Activated B cell treated with CpG ODN at 0.5 μM for 24 hours (primary cell): ENCODE measurements around the gene CREBRF. TPM values are rescaled to one million over a fixed set of nuclear protein-coding genes. Genes with fewer than 3 reads are reported as not detected.
"Not testable (repeated sequence)": the region's sequence is repeated elsewhere in the genome, so short reads cannot be mapped to it uniquely, and the experiment has no call there.

Experiments
- ATAC-seq: fragments of 200-7000 bp; cut with Tn5 transposase; one replicate; pipeline ENCODE4 v1.10.0; 2021; ENCODE audit warnings: low read depth, mild to moderate bottlenecking, moderate library complexity
- CTCF ChIA-PET: fragments of 350-600 bp; sonication (Branson Sonifier 250); formaldehyde crosslinking; loops from one replicate; lab custom pipeline; 2021; ENCODE audit warnings: antibody characterized with exemption; lab: Charles Lee
- POLR2A ChIA-PET: fragments of 350-600 bp; sonication (Branson Sonifier 250); formaldehyde crosslinking; loops from one replicate; lab custom pipeline; 2021; ENCODE audit warnings: antibody characterized with exemption; lab: Charles Lee
- DNase-seq: peaks from one replicate; pipeline ENCODE4 v3.0.0; 2022
- H3K27ac Mint-ChIP-seq: one replicate; pipeline ENCODE4 v1.8.0; 2020; ENCODE audit warnings: mixed read lengths
- H3K27me3 Mint-ChIP-seq: one replicate; pipeline ENCODE4 v1.8.0; 2021; ENCODE audit warnings: mixed read lengths
- H3K36me3 Mint-ChIP-seq: one replicate; pipeline ENCODE4 v1.8.0; 2021; ENCODE audit warnings: low read depth, mixed read lengths
- H3K4me1 Mint-ChIP-seq: one replicate; pipeline ENCODE4 v1.8.0; 2021; ENCODE audit warnings: mixed read lengths
- H3K4me3 Mint-ChIP-seq: one replicate; pipeline ENCODE4 v1.8.0; 2020; ENCODE audit warnings: mild to moderate bottlenecking, mixed read lengths
- H3K9me3 Mint-ChIP-seq: one replicate; pipeline ENCODE4 v1.8.0; 2020; ENCODE audit warnings: mixed read lengths
- intact Hi-C: fragments of 100-400 bp; cut with micrococcal nuclease; formaldehyde crosslinking; loops from one replicate; pipeline ENCODE4 v1.15.1; 2024
- total RNA-seq: library from RNA; stranded (reverse); gene quantifications from 2 replicates; pipeline ENCODE4 v1.2.3, GENCODE V29; 2022
- TF ChIP-seq, protein P1 (sequence below): fragments of 200-600 bp; IDR thresholded peaks from one replicate; pipeline ENCODE4 v1.8.0; 2022; ENCODE audit warnings: antibody characterized with exemption, mild to moderate bottlenecking

Gene CREBRF
- total RNA-seq, 1 donor from 2014 or later: 37.4 TPM

DNA sequence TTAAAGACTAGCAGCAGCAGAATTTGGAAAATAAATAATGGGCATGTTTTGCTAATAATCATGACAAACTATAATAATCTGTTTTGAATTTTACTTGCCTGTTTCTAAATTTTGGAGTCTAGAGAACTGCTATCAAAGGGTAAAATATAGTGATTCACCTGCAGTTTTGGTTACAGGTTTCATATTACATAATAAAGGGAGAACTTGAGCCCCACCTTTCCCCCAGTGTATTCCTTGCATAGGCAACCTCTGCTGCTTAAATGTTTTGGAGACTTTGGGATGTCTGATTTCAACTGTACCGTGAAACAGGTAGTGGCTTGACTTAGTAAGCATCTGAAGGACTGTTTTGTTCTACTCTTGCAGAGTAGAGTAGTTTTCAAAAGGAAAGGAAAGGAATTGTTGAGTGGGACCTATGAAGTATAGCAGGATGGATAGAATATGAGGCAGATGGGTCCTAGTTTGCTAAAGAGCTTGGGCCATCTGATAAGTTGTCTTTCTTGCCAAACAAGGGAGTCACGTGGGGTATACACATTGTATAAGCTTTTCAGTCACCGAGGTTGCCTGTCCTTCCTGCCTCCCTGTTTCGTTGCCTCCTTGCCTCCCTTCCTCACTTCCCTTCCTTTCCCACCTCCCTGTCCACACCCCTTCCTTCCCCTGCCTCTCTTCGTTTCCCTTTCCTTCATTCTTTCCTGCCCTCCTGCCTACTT is 19.1 kb downstream of the CREBRF start:
- Mint-ChIP-seq H3K4me1 (peaks cover 30% of the 10 kb centered on the region), H3K27ac (no peak overlapping the region), H3K9me3 (no peaks in the 10 kb centered on the region), H3K27me3 (no peaks in the 10 kb centered on the region), H3K36me3 (peaks cover 29% of the 10 kb centered on the region), H3K4me3 (no peak overlapping the region)
- intact Hi-C loops: no loop called here
- POLR2A ChIA-PET: no interaction called here
- ATAC-seq: no peak
- no peak for DNase-seq
- CTCF ChIA-PET: no interaction called here
- TF ChIP-seq, protein P1, sequence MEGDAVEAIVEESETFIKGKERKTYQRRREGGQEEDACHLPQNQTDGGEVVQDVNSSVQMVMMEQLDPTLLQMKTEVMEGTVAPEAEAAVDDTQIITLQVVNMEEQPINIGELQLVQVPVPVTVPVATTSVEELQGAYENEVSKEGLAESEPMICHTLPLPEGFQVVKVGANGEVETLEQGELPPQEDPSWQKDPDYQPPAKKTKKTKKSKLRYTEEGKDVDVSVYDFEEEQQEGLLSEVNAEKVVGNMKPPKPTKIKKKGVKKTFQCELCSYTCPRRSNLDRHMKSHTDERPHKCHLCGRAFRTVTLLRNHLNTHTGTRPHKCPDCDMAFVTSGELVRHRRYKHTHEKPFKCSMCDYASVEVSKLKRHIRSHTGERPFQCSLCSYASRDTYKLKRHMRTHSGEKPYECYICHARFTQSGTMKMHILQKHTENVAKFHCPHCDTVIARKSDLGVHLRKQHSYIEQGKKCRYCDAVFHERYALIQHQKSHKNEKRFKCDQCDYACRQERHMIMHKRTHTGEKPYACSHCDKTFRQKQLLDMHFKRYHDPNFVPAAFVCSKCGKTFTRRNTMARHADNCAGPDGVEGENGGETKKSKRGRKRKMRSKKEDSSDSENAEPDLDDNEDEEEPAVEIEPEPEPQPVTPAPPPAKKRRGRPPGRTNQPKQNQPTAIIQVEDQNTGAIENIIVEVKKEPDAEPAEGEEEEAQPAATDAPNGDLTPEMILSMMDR: no peak

- intact Hi-C loops: no loop called here
- TF ChIP-seq, protein P1: no peak
- H3K36me3 Mint-ChIP-seq: peaks cover 34% of the 10 kb centered on the region
- peaks cover 26% of the 10 kb centered on the region for H3K4me1 Mint-ChIP-seq
- no peaks in the 10 kb centered on the region for H3K27me3 Mint-ChIP-seq
- CTCF ChIA-PET: no interaction called here
- POLR2A ChIA-PET: interaction anchor here (0.6 kb wide), 1 partner anchor 10 kb away, joined by 4 read pairs; no protein-coding TSS in a partner anchor
- no peak overlapping the region for H3K27ac Mint-ChIP-seq
- DNase-seq: no peak
- no peak overlapping the region for H3K4me3 Mint-ChIP-seq
- no peak for ATAC-seq
- H3K9me3 Mint-ChIP-seq: no peaks in the 10 kb centered on the region
Observed at GRCh38 chr5:173075970-173076369, 19.8 kb downstream of the CREBRF start.

DNA sequence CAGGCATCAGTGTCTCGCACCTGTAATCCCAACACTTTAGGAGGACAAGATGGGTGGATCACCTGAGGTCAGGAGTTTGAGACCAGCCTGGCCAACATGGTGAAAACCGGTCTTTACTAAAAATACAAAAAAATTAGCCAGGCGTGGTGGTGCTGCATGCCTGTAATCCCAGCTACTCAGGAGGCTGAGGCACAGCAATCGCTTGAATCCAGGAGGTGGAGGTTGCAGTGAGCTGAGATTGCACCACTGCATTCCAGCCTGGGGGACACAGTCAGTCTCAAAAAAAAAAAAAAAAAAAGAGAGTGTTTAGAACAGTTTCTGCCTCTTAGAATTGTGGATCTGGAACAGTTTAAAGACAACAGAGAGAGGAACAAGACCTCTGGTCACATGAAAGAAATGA is 20.3 kb downstream of the CREBRF start:
- Mint-ChIP-seq H3K36me3 (peaks cover 37% of the 10 kb centered on the region), H3K4me1 (peaks cover 26% of the 10 kb centered on the region)
- ATAC-seq, H3K27ac Mint-ChIP-seq, H3K9me3 Mint-ChIP-seq, H3K27me3 Mint-ChIP-seq, DNase-seq, CTCF ChIA-PET, H3K4me3 Mint-ChIP-seq, intact Hi-C loops: not testable (repeated sequence)
- POLR2A ChIA-PET: interaction anchor here (0.6 kb wide), 1 partner anchor 11 kb away, joined by 4 read pairs; no protein-coding TSS in a partner anchor

- ChIA-PET POLR2A (no interaction called here), CTCF (no interaction called here)
- TF ChIP-seq, protein P1: no peak
- DNase-seq (no peak), ATAC-seq (no peak)
- Mint-ChIP-seq H3K4me3 (no peak overlapping the region), H3K4me1 (peaks cover 19% of the 10 kb centered on the region), H3K36me3 (peaks cover 47% of the 10 kb centered on the region), H3K27ac (no peak overlapping the region), H3K9me3 (no peaks in the 10 kb centered on the region), H3K27me3 (no peaks in the 10 kb centered on the region)
- intact Hi-C loops: no loop called here
Observed at GRCh38 chr5:173078878-173079277, 22.7 kb downstream of the CREBRF start.

DNA sequence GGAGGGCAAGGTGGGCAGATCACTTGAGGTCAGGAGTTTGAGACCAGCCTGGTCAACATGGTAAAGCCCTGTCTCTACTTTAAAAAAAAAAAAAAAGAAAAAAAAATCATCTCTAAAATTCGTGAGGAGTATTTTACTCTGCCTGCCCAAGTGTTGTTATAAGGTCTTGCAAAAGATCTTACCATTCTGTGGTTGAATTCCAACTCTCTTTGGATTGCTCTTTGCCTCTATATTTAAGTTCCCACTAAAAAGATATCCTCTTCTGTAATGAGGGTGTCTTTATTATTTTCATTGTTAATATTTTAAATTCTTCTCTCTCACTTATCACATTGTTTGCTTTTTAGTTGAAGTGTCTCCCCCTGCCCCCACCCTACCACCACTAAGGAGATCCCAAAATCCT is 33.4 kb downstream of the CREBRF start:
- Mint-ChIP-seq H3K27ac (no peak overlapping the region), H3K4me3 (no peak overlapping the region), H3K4me1 (peaks cover 4% of the 10 kb centered on the region), H3K9me3 (no peaks in the 10 kb centered on the region), H3K27me3 (no peaks in the 10 kb centered on the region), H3K36me3 (peaks cover 65% of the 10 kb centered on the region)
- DNase-seq (no peak), ATAC-seq (no peak)
- CTCF ChIA-PET: no interaction called here
- POLR2A ChIA-PET: no interaction called here
- intact Hi-C loops: no loop called here
- TF ChIP-seq, protein P1: no peak
